ENCODE measurements around the gene ADAT3.

Gene ADAT3

GRCh38 chr19:1906985-1907562 is 1.9 kb downstream of the ADAT3 start:
- Histone ChIP-seq H3K36me3 (ENCODE audit: control insufficient read depth, insufficient read depth, low read length) (peaks cover 27% of the 10 kb centered on the region), H3K4me1 (ENCODE audit: control insufficient read depth, insufficient read depth, low read length, poor library complexity, severe bottlenecking) (peaks cover 14% of the 10 kb centered on the region), H3K9me3 (ENCODE audit: control insufficient read depth, low read length) (no peaks in the 10 kb centered on the region), H3K27ac (ENCODE audit: low read depth, low read length, severe bottlenecking) (no peak overlapping the region), H3K4me3 (ENCODE audit: extremely low read depth, insufficient read depth, low read length, poor library complexity, severe bottlenecking) (no peak overlapping the region)
- 89 to 94% methylated on average over 6 to 9 of the region's 10 CpGs for WGBS, 2 experiments (ENCODE audit: insufficient coverage in 2 of 2)

- peaks cover 32% of the 10 kb centered on the region for H3K36me3 ChIP-seq (ENCODE audit: control insufficient read depth, insufficient read depth, low read length)
- no peak overlapping the region for H3K27ac ChIP-seq (ENCODE audit: low read depth, low read length, severe bottlenecking)
- H3K4me1 ChIP-seq (ENCODE audit: control insufficient read depth, insufficient read depth, low read length, poor library complexity, severe bottlenecking), result peaks cover 14% of the 10 kb centered on the region
- H3K4me3 ChIP-seq (ENCODE audit: extremely low read depth, insufficient read depth, low read length, poor library complexity, severe bottlenecking), result no peak overlapping the region
- 92 to 97% methylated on average over 33 to 40 of the region's 43 CpGs for WGBS, 2 experiments (ENCODE audit: insufficient coverage in 2 of 2)
- no peaks in the 10 kb centered on the region for H3K9me3 ChIP-seq (ENCODE audit: control insufficient read depth, low read length)
These were observed 2.6 kb downstream of the ADAT3 start for GRCh38 chr19:1907563-1908363.

- Histone ChIP-seq H3K4me1 (ENCODE audit: control insufficient read depth, insufficient read depth, low read length, poor library complexity, severe bottlenecking) (peaks cover 14% of the 10 kb centered on the region), H3K36me3 (ENCODE audit: control insufficient read depth, insufficient read depth, low read length) (peaks cover 37% of the 10 kb centered on the region), H3K4me3 (ENCODE audit: extremely low read depth, insufficient read depth, low read length, poor library complexity, severe bottlenecking) (no peak overlapping the region), H3K27ac (ENCODE audit: low read depth, low read length, severe bottlenecking) (no peak overlapping the region), H3K9me3 (ENCODE audit: control insufficient read depth, low read length) (no peaks in the 10 kb centered on the region)
- 96 to 97% methylated on average over 13 of the region's 13 CpGs for WGBS, 2 experiments (ENCODE audit: insufficient coverage in 2 of 2)
These were observed 3.1 kb downstream of the ADAT3 start for GRCh38 chr19:1908364-1908678.

- Histone ChIP-seq H3K4me3 (ENCODE audit: extremely low read depth, insufficient read depth, low read length, poor library complexity, severe bottlenecking) (no peak overlapping the region), H3K9me3 (ENCODE audit: control insufficient read depth, low read length) (no peaks in the 10 kb centered on the region), H3K4me1 (ENCODE audit: control insufficient read depth, insufficient read depth, low read length, poor library complexity, severe bottlenecking) (peaks cover 8% of the 10 kb centered on the region), H3K36me3 (ENCODE audit: control insufficient read depth, insufficient read depth, low read length) (peaks cover 51% of the 10 kb centered on the region), H3K27ac (ENCODE audit: low read depth, low read length, severe bottlenecking) (no peak overlapping the region)
- 93 to 97% methylated on average over 6 to 7 of the region's 10 CpGs for WGBS, 2 experiments (ENCODE audit: insufficient coverage in 2 of 2)
These were observed 4.5 kb downstream of the ADAT3 start for GRCh38 chr19:1909761-1910080.

GRCh38 chr19:1910177-1910576 is 5.0 kb downstream of the ADAT3 start:
- Histone ChIP-seq H3K36me3 (ENCODE audit: control insufficient read depth, insufficient read depth, low read length) (peaks cover 55% of the 10 kb centered on the region), H3K9me3 (ENCODE audit: control insufficient read depth, low read length) (no peaks in the 10 kb centered on the region), H3K27ac (ENCODE audit: low read depth, low read length, severe bottlenecking) (no peak overlapping the region), H3K4me3 (ENCODE audit: extremely low read depth, insufficient read depth, low read length, poor library complexity, severe bottlenecking) (no peak overlapping the region), H3K4me1 (ENCODE audit: control insufficient read depth, insufficient read depth, low read length, poor library complexity, severe bottlenecking) (peaks cover 8% of the 10 kb centered on the region)
- 93 to 96% methylated on average over 9 to 10 of the region's 10 CpGs for WGBS, 2 experiments (ENCODE audit: insufficient coverage in 2 of 2)

GRCh38 chr19:1911098-1911497 is 5.9 kb downstream of the ADAT3 start:
- Histone ChIP-seq H3K4me1 (ENCODE audit: control insufficient read depth, insufficient read depth, low read length, poor library complexity, severe bottlenecking) (peaks cover 5% of the 10 kb centered on the region), H3K4me3 (ENCODE audit: extremely low read depth, insufficient read depth, low read length, poor library complexity, severe bottlenecking) (no peak overlapping the region), H3K9me3 (ENCODE audit: control insufficient read depth, low read length) (no peaks in the 10 kb centered on the region), H3K27ac (ENCODE audit: low read depth, low read length, severe bottlenecking) (no peak overlapping the region), H3K36me3 (ENCODE audit: control insufficient read depth, insufficient read depth, low read length) (peaks cover 56% of the 10 kb centered on the region)
- WGBS, 2 experiments (ENCODE audit: insufficient coverage in 2 of 2), result 83 to 90% methylated on average over 11 to 13 of the region's 13 CpGs

GRCh38 chr19:1911995-1912394 is 6.8 kb downstream of the ADAT3 start:
- WGBS, 2 experiments (ENCODE audit: insufficient coverage in 2 of 2), result 96 to 98% methylated on average over 37 of the region's 37 CpGs
- Histone ChIP-seq H3K27ac (ENCODE audit: low read depth, low read length, severe bottlenecking) (no peak overlapping the region), H3K4me3 (ENCODE audit: extremely low read depth, insufficient read depth, low read length, poor library complexity, severe bottlenecking) (no peak overlapping the region), H3K36me3 (ENCODE audit: control insufficient read depth, insufficient read depth, low read length) (peaks cover 59% of the 10 kb centered on the region), H3K4me1 (ENCODE audit: control insufficient read depth, insufficient read depth, low read length, poor library complexity, severe bottlenecking) (peaks cover 4% of the 10 kb centered on the region), H3K9me3 (ENCODE audit: control insufficient read depth, low read length) (no peaks in the 10 kb centered on the region)

- Histone ChIP-seq H3K27ac (ENCODE audit: low read depth, low read length, severe bottlenecking) (no peak overlapping the region), H3K4me1 (ENCODE audit: control insufficient read depth, insufficient read depth, low read length, poor library complexity, severe bottlenecking) (no peaks in the 10 kb centered on the region), H3K4me3 (ENCODE audit: extremely low read depth, insufficient read depth, low read length, poor library complexity, severe bottlenecking) (no peak overlapping the region), H3K9me3 (ENCODE audit: control insufficient read depth, low read length) (no peaks in the 10 kb centered on the region), H3K36me3 (ENCODE audit: control insufficient read depth, insufficient read depth, low read length) (peaks cover 66% of the 10 kb centered on the region)
- WGBS, 2 experiments (ENCODE audit: insufficient coverage in 2 of 2), result 97 to 98% methylated on average over 70 to 77 of the region's 77 CpGs
These were observed 7.7 kb downstream of the ADAT3 start for GRCh38 chr19:1912760-1913505.

GRCh38 chr19:1913781-1914577 is 8.8 kb downstream of the ADAT3 start:
- Histone ChIP-seq H3K4me1 (ENCODE audit: control insufficient read depth, insufficient read depth, low read length, poor library complexity, severe bottlenecking) (no peaks in the 10 kb centered on the region), H3K27ac (ENCODE audit: low read depth, low read length, severe bottlenecking) (no peak overlapping the region), H3K36me3 (ENCODE audit: control insufficient read depth, insufficient read depth, low read length) (peaks cover 70% of the 10 kb centered on the region), H3K9me3 (ENCODE audit: control insufficient read depth, low read length) (no peaks in the 10 kb centered on the region), H3K4me3 (ENCODE audit: extremely low read depth, insufficient read depth, low read length, poor library complexity, severe bottlenecking) (no peak overlapping the region)
- 90 to 96% methylated on average over 17 to 19 of the region's 23 CpGs for WGBS, 2 experiments (ENCODE audit: insufficient coverage in 2 of 2)

- Histone ChIP-seq H3K4me3 (ENCODE audit: extremely low read depth, insufficient read depth, low read length, poor library complexity, severe bottlenecking) (no peak overlapping the region), H3K27ac (ENCODE audit: low read depth, low read length, severe bottlenecking) (no peak overlapping the region), H3K9me3 (ENCODE audit: control insufficient read depth, low read length) (no peaks in the 10 kb centered on the region), H3K36me3 (ENCODE audit: control insufficient read depth, insufficient read depth, low read length) (peaks cover 77% of the 10 kb centered on the region), H3K4me1 (ENCODE audit: control insufficient read depth, insufficient read depth, low read length, poor library complexity, severe bottlenecking) (no peaks in the 10 kb centered on the region)
- 92 to 97% methylated on average over 18 to 23 of the region's 23 CpGs for whole genome bisulfite sequencing, 2 experiments (ENCODE audit: insufficient coverage in 2 of 2)
These were observed 9.7 kb downstream of the ADAT3 start for GRCh38 chr19:1914826-1915341.
